ENCODE data around the gene NBPF15. TPM values are rescaled to one million over a fixed set of nuclear protein-coding genes. Genes with fewer than 3 reads are reported as not detected.

Gene NBPF15, protein sequence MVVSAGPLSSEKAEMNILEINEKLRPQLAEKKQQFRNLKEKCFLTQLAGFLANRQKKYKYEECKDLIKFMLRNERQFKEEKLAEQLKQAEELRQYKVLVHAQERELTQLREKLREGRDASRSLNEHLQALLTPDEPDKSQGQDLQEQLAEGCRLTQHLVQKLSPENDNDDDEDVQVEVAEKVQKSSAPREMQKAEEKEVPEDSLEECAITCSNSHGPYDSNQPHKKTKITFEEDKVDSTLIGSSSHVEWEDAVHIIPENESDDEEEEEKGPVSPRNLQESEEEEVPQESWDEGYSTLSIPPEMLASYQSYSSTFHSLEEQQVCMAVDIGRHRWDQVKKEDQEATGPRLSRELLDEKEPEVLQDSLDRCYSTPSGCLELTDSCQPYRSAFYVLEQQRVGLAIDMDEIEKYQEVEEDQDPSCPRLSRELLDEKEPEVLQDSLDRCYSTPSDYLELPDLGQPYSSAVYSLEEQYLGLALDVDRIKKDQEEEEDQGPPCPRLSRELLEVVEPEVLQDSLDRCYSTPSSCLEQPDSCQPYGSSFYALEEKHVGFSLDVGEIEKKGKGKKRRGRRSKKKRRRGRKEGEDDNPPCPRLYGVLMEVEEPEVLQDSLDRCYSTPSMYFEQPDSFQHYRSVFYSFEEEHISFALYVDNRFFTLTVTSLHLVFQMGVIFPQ
- total RNA-seq (2022; extraction: Qiagen RNA extraction; ENCODE audit: low read depth), result 19.0 to 23.0 TPM (median 22.1 TPM) in 5 replicates

GRCh38 chr1:144461136-144461759 is at the start of gene NBPF15:
Gene NBPF15, minus strand, starts transcription at chr1:144461669. Its CDS starts 21,666 bp downstream, at chr1:144440003.

Other genes starting within 250 kb of the NBPF15 start
- gene PPIAL4E, start 88.0 kb downstream of the NBPF15 start, total RNA-seq (2022; extraction: Qiagen RNA extraction; ENCODE audit: low read depth), result not detected in 5 replicates
- not detected in 5 replicates for gene PPIAL4F, start 131.2 kb upstream of the NBPF15 start, total RNA-seq (2022; extraction: Qiagen RNA extraction; ENCODE audit: low read depth)